ENCODE results near the gene ACOXL.

GRCh38 chr2:110931648-110932047 lies 199.3 kb downstream of the ACOXL start:
- TF ChIP-seq CTCF (IDR thresholded peaks at IDR 0.05; ENCODE audit: low read depth, low read length, poor library complexity, severe bottlenecking) = no peak
- TF ChIP-seq EZH2phosphoT487 (IDR thresholded peaks at IDR 0.05; ENCODE audit: borderline replicate concordance, low read length) = no peak
